Activated T-cell treated with anti-CD3 and anti-CD28 coated beads, Interleukin-2, amount 50 U/mL, for 4 hours (primary cell): Measurements from ENCODE around the gene TRAK1. TPM values are rescaled to one million over a fixed set of nuclear protein-coding genes. Genes with fewer than 3 reads are reported as not detected.

ENCODE experiments used
- ATAC-seq, 2 donors: fragments of 200-7000 bp; cut with Tn5 transposase; one replicate each; pipeline ENCODE4 v1.10.0; 2021
- DNase-seq: peaks from one replicate; pipeline ENCODE4 v3.0.0-alpha.2; 2020
- H3K27me3 Mint-ChIP-seq: one replicate; pipeline ENCODE4 v1.8.0; 2021; ENCODE audit warnings: low read depth, mixed read lengths
- H3K36me3 Mint-ChIP-seq: one replicate; pipeline ENCODE4 v1.8.0; 2022; ENCODE audit warnings: mixed read lengths; ENCODE audit not compliant: insufficient read depth
- H3K4me1 Mint-ChIP-seq: one replicate; pipeline ENCODE4 v1.8.0; 2021; ENCODE audit warnings: low read depth, mixed read lengths
- H3K4me3 Mint-ChIP-seq: one replicate; pipeline ENCODE4 v1.8.0; 2021; ENCODE audit warnings: mild to moderate bottlenecking, moderate library complexity, mixed read lengths
- H3K9me3 Mint-ChIP-seq: one replicate; pipeline ENCODE4 v1.8.0; 2021; ENCODE audit warnings: mixed read lengths
- total RNA-seq, 3 donors: library from RNA; stranded (reverse); gene quantifications; one replicate each; pipeline ENCODE4 v1.2.1, GENCODE V29; 2021

Gene TRAK1
- total RNA-seq, 3 donors from 2014 or later, result 17.2 to 22.3 (median 22.2) TPM

GRCh38 chr3:42057561-42058211, 33.5 kb upstream of the TRAK1 start:
- DNase-seq (no peak), ATAC-seq (no peak)
- Mint-ChIP-seq H3K4me1 (peaks cover 12% of the 10 kb centered on the region), H3K4me3 (no peak overlapping the region), H3K27me3 (no peaks in the 10 kb centered on the region), H3K9me3 (peaks cover 3% of the 10 kb centered on the region), H3K36me3 (peaks cover 7% of the 10 kb centered on the region)

GRCh38 chr3:42061025-42061712, 30.0 kb upstream of the TRAK1 start:
- H3K27me3 Mint-ChIP-seq, result no peaks in the 10 kb centered on the region
- peaks cover 2% of the 10 kb centered on the region for H3K36me3 Mint-ChIP-seq
- H3K4me1 Mint-ChIP-seq, result peaks cover 12% of the 10 kb centered on the region
- no peaks in the 10 kb centered on the region for H3K9me3 Mint-ChIP-seq
- DNase-seq (no peak), ATAC-seq (no peak)
- no peak overlapping the region for H3K4me3 Mint-ChIP-seq

GRCh38 chr3:42061713-42062380, 29.3 kb upstream of the TRAK1 start:
- Mint-ChIP-seq H3K4me1 (peaks cover 16% of the 10 kb centered on the region), H3K4me3 (no peak overlapping the region), H3K27me3 (no peaks in the 10 kb centered on the region), H3K9me3 (no peaks in the 10 kb centered on the region), H3K36me3 (peaks cover 2% of the 10 kb centered on the region)
- ATAC-seq (no peak), DNase-seq (no peak)

DNA sequence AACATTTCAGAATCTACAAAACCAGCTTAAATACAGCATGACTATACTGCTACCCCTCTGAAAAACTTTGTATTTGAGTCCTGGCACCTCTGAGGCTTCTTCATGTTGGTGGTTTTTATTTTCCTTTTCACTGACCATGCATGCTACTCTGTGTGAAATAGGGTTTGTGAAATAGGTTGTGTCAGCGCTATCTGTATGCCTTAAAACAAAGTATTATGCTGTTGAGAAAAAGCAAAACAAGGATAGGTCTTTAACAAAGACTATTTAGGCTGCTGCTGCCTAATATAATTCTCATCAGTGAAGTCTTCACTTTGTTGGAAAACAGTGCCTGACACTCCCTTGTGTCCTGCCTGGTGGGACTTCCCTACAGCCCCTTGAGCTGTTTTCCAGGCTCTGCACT, 28.7 kb upstream of the TRAK1 start:
- Mint-ChIP-seq H3K4me1 (peaks cover 22% of the 10 kb centered on the region), H3K36me3 (peaks cover 2% of the 10 kb centered on the region), H3K9me3 (no peaks in the 10 kb centered on the region), H3K27me3 (no peaks in the 10 kb centered on the region), H3K4me3 (no peak overlapping the region)
- DNase-seq (no peak), ATAC-seq (no peak)

DNA sequence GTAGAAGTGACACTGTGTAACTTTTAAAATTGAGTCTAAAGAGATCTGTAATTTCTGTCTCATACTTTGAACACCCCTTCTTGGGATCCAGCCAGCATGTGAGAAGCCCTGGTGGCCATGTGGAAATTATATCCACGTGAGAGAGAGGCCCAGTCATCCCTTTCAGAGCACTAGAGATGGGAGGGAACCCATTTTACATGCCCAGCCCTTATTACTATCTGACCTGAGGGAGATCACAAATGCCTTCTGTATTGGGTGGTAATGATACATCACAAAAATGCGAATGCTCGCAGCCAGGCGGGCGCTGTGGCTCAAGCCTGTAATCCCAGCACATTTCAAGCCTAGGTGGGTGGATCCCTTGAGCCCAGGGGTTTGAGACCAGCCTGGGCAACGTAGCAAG, 27.3 kb upstream of the TRAK1 start:
- no peak for ATAC-seq
- H3K27me3 Mint-ChIP-seq, result no peaks in the 10 kb centered on the region
- H3K36me3 Mint-ChIP-seq, result peaks cover 2% of the 10 kb centered on the region
- H3K4me1 Mint-ChIP-seq, result peaks cover 21% of the 10 kb centered on the region
- no peak for DNase-seq
- no peaks in the 10 kb centered on the region for H3K9me3 Mint-ChIP-seq
- no peak overlapping the region for H3K4me3 Mint-ChIP-seq

- Mint-ChIP-seq H3K4me1 (peaks cover 18% of the 10 kb centered on the region), H3K4me3 (no peak overlapping the region), H3K9me3 (no peaks in the 10 kb centered on the region), H3K36me3 (no peaks in the 10 kb centered on the region), H3K27me3 (no peaks in the 10 kb centered on the region)
- ATAC-seq (no peak), DNase-seq (no peak)
These were observed 24.5 kb upstream of the TRAK1 start for GRCh38 chr3:42066516-42067181.

DNA sequence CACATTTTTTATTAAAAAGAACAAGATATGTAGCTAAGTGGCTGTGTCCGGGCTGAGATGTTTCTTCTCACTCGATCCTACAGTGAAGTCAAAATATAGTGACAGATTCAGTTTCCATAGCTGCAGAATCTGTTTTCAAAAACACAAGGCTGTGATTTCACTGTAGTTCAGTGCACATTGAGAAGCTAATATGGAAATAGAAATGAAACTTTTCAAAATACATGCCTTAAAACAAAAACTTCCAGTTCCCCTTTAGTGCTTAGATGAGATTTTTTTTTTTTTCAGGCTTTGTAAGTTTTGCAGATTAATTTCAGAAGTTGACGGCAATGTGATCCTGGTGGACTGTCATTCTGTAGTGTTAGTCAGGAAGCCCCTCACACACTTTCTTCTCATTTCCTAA, 23.8 kb upstream of the TRAK1 start:
- no peaks in the 10 kb centered on the region for H3K36me3 Mint-ChIP-seq
- H3K9me3 Mint-ChIP-seq, result no peaks in the 10 kb centered on the region
- DNase-seq (no peak), ATAC-seq (no peak)
- H3K4me1 Mint-ChIP-seq, result peaks cover 20% of the 10 kb centered on the region
- H3K4me3 Mint-ChIP-seq, result no peak overlapping the region
- H3K27me3 Mint-ChIP-seq, result no peaks in the 10 kb centered on the region

GRCh38 chr3:42068303-42069088, 22.7 kb upstream of the TRAK1 start:
- ATAC-seq, result no peak
- Mint-ChIP-seq H3K4me3 (no peak overlapping the region), H3K27me3 (no peaks in the 10 kb centered on the region), H3K9me3 (no peaks in the 10 kb centered on the region), H3K36me3 (no peaks in the 10 kb centered on the region), H3K4me1 (peaks cover 26% of the 10 kb centered on the region)
- no peak for DNase-seq

DNA sequence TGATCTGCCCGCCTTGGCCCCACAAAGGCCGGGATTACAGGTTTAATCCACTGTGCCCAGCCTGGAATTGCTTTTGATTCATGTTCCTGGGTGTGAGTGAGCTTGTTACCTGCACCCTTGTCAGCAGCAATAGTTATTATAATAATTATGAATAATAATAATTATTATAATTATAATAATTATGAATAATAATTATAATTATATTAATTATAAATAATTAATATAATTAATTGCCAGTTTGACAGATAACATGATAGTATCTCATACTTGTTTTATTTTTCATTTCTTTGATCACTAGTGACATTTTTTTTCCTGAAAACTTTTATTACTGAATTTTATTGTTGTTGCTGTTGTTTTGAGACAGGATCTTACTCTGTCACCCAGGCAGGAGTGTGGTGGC, 21.1 kb upstream of the TRAK1 start:
- DNase-seq (no peak), ATAC-seq (no peak)
- Mint-ChIP-seq H3K27me3 (no peaks in the 10 kb centered on the region), H3K4me3 (no peak overlapping the region), H3K4me1 (peaks cover 28% of the 10 kb centered on the region), H3K9me3 (no peaks in the 10 kb centered on the region), H3K36me3 (no peaks in the 10 kb centered on the region)

GRCh38 chr3:42070524-42070923, 20.6 kb upstream of the TRAK1 start:
- Mint-ChIP-seq H3K4me3 (no peak overlapping the region), H3K4me1 (peaks cover 28% of the 10 kb centered on the region), H3K36me3 (no peaks in the 10 kb centered on the region), H3K27me3 (no peaks in the 10 kb centered on the region), H3K9me3 (no peaks in the 10 kb centered on the region)
- no peak for ATAC-seq
- no peak for DNase-seq

DNA sequence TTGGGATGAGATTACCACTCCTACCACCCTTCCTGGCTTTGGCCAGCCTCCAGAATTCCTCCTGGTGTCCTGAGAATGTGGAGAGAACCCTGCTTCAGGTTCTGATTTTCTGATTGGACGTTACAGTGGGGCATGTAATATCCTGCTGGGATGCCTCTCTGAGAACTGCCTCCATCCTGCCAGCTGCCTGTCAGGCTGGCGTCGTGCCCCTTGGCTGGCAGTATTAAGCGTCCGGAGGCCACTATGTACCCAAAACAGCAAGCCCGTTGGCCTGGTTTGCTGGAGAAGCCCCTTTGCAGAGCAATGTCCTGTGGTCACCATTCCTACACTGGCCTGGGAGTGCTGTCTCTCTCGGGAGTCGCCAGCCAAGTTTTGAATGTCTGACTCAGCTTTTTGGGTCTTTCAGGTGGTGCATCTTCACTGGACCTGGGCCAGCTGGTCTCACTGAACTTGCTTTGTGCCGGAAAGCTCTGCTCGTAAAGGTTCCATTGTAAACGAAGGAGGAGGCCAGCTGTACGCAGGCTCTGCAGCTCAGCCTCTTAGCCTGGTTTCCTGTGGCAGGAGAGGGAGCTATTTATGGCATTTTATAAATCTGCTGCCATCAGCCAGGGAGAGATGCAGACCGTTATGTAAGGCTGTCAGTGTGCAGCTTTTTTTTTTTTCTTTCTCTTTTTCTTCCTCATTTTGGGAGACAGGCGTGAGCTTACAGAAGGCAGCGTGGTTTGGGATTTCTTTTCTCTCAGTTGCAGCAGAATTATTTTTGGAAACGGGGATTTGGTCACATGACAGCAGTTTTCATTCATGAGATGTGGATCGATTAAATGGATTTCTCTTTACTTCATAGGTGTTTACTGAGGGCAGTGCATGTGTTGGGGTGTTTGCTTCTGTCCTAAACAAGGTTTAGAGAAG, 19.0 kb upstream of the TRAK1 start:
- H3K4me3 Mint-ChIP-seq, result no peak overlapping the region
- no peak for ATAC-seq
- no peaks in the 10 kb centered on the region for H3K36me3 Mint-ChIP-seq
- DNase-seq, result no peak
- H3K9me3 Mint-ChIP-seq, result no peaks in the 10 kb centered on the region
- peaks cover 18% of the 10 kb centered on the region for H3K4me1 Mint-ChIP-seq
- H3K27me3 Mint-ChIP-seq, result no peaks in the 10 kb centered on the region

- DNase-seq (no peak), ATAC-seq (no peak)
- Mint-ChIP-seq H3K9me3 (no peaks in the 10 kb centered on the region), H3K4me1 (peaks cover 20% of the 10 kb centered on the region), H3K36me3 (peaks cover 3% of the 10 kb centered on the region), H3K4me3 (no peak overlapping the region), H3K27me3 (no peaks in the 10 kb centered on the region)
These were observed 18.3 kb upstream of the TRAK1 start for GRCh38 chr3:42072831-42073301.

- H3K4me1 Mint-ChIP-seq, result peaks cover 50% of the 10 kb centered on the region
- H3K4me3 Mint-ChIP-seq, result no peak overlapping the region
- no peak for ATAC-seq
- no peak for DNase-seq
- H3K27me3 Mint-ChIP-seq, result no peaks in the 10 kb centered on the region
- peaks cover 3% of the 10 kb centered on the region for H3K36me3 Mint-ChIP-seq
- no peaks in the 10 kb centered on the region for H3K9me3 Mint-ChIP-seq
These were observed 13.4 kb upstream of the TRAK1 start for GRCh38 chr3:42077785-42078184.
